Activated CD4-positive, CD25-positive, alpha-beta regulatory T cell treated with anti-CD3 and anti-CD28 coated beads, Interleukin-2, amount 50 U/mL, for 72 hours (primary cell): Measurements from ENCODE around the gene ADGRG4.
"Not testable (repeated sequence)": the region's sequence is repeated elsewhere in the genome, so short reads cannot be mapped to it uniquely, and the experiment has no call there.

Source experiments
- DNase-seq: peaks from one replicate; pipeline ENCODE4 v3.0.0; 2021

Gene ADGRG4

DNA sequence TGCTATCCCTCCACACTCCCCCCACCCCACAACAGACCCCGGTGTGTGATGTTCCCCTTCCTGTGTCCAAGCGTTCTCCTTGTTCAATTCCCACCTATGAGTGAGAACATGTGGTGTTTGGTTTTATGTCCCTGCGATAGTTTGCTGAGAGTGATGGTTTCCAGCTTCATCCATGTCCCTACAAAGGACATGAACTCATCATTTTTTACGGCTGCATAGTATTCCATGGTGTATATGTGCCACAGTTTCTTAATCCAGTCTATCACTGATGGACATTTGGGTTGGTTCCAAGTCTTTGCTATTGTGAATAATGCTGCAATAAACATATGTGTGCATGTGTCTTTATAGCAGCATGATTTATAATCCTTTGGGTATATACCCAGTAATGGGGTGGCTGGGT lies at the start of gene ADGRG4:
TSS of gene ADGRG4 (plus strand) at position 243 of the 400 bp plus-strand sequence. CDS start 7,815 bp downstream, outside the sequence.
- DNase-seq = not testable (repeated sequence)

GRCh38 chrX:136251041-136251991 lies 49.4 kb upstream of the ADGRG4 start, which contains the start of gene MAP7D3:
Gene MAP7D3, minus strand, starts transcription at chrX:136251400. Its CDS starts 42 bp downstream, at chrX:136251358.
- peak; percentile 71 for DNase-seq

DNA sequence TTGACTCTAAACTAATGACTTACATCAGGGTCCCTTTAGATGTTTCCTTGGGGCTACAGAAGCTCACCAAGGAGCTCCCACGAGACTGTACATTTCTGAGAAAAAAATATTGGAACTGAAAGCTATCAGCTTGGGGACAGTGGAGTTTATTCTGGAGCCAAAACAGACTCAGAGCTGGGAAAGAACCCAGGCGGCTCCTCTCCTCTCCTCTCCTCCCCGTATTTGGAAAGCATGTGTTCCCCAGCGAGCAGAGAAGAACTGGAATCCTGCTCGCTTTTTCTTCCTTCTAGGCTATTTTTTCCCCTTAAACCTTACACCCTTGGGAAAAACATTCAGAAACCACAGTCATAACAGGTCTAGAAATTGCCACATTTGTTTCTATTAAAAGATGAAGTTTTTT lies 45.2 kb upstream of the ADGRG4 start:
- no peak for DNase-seq

DNA sequence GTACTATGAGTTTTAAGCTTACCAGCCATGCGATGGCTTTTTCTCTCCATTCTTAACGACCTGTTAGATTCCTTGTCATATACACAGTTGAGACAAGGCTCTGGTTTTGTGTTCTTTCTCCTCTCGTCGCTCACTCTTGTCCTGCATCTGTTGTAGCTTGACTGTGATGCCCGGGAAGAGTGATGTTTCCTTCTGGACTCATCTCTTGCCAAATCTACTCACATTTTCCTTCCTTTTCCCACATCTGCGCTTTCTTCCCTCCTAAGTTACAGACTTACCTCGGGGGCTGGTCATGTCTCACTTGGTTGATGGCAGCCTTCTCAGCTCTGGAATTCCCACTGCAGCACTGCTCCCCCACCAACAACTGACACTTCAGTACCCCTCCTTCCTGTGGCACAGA lies 44.7 kb upstream of the ADGRG4 start:
- DNase-seq = no peak

GRCh38 chrX:136258951-136259350 lies 41.8 kb upstream of the ADGRG4 start:
- no peak for DNase-seq

- no peak for DNase-seq
Observed at GRCh38 chrX:136259543-136259942, 41.2 kb upstream of the ADGRG4 start.

- no peak for DNase-seq
Observed at GRCh38 chrX:136260776-136261175, 40.0 kb upstream of the ADGRG4 start.

DNA sequence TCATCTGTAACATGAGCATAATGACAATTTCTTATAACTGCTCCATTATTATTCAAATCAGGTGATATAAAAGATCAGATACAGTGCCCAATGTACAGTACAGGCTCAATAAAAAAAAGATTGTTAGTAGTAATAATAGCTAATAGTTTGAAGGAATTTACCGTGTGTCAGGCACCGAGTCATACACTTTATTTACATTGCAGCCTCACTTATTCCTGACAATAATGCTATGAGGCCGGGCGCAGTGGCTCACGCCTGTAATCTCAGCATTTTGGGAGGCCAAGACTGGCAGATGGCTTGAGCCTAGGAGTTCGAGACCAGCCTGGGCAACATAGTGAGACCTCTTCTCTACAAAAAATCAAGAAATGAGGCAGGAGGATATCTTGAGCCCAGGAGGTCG lies 39.4 kb upstream of the ADGRG4 start:
- DNase-seq = no peak

DNA sequence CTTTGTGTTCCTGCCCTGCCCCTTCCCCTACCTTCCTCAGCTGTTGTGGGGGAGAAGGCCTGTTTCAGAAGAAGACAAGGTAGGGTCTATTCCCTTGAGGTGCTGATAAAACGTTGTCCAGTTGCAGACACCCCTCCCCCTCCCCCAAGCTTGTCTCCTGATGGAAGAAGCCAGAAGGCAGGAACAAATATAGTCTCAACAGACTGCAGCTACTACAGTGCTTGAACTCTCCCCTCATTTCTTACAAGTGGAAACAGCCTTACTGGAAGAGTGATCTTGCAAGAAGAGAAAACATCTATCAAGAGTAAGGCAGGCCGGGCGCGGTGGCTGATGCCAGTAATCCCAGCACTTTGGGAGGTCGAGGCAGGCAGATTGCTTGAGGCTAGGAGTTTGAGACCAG lies 38.5 kb upstream of the ADGRG4 start:
- DNase-seq = no peak

GRCh38 chrX:136262812-136263315 lies 37.9 kb upstream of the ADGRG4 start:
- no peak for DNase-seq

GRCh38 chrX:136266828-136267227 lies 33.9 kb upstream of the ADGRG4 start:
- no peak for DNase-seq

- DNase-seq = peak; percentile 42
Observed at GRCh38 chrX:136268051-136269048, 32.4 kb upstream of the ADGRG4 start.

GRCh38 chrX:136269921-136270320 lies 30.8 kb upstream of the ADGRG4 start:
- DNase-seq = no peak

DNA sequence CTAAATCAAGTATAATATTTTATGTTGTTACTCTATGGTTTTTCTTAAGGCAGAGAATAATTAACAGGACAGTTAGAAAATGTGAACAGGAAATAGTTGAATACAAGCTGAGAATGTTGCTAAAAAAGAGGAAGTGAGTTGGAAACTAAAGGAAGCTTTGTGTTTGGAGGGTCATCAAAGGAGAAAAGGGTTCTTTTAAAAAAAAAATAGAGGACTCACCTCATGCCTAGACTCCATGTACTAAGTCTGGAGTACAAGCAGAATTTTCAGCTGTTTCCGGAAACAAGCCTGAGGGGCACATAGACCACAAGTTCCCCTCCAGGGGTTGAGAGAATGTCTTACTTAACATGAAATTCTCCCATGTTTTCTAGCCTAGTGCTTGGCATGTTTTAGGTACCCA lies 29.5 kb upstream of the ADGRG4 start:
- DNase-seq = no peak

- DNase-seq = no peak
Observed at GRCh38 chrX:136272325-136272724, 28.4 kb upstream of the ADGRG4 start.

DNA sequence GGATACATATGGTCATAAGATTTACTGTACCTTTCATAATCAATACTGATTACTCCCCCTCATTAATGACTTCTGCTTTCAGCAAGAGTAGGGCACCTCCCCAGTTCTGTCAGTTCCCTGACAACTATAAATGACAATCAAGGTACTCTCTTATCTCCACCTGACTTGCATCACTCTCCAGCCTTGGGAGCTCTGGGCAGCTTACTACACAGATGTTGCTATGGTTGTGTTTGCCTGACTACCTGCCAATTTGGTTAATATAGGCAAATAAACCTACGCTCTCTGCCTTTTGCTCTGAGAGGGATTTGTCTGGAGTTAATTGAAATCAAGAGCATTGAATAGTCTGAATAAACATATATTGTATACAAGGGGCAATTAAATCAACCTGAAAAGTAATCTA lies 26.8 kb upstream of the ADGRG4 start:
- DNase-seq = no peak

- DNase-seq = no peak
Observed at GRCh38 chrX:136275553-136275952, 25.2 kb upstream of the ADGRG4 start.

DNA sequence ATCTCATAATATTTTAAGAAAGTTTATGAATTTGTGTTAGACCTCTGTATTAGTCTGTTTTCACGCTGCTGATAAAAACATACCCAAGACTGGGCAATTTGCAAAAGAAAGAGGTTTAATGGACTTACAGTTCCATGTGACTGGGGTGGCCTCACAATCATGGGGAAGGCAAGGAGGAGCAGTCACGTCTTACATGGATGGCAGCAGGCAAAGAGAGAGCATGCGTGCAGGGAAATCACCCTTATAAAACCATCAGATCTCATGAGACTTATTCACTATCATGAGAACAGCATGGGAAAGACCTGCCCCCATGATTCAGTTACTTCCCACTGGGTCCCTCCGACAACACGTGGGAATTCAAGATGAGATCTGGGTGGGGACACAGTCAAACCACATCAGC lies 14.4 kb upstream of the ADGRG4 start:
- not testable (repeated sequence) for DNase-seq

DNA sequence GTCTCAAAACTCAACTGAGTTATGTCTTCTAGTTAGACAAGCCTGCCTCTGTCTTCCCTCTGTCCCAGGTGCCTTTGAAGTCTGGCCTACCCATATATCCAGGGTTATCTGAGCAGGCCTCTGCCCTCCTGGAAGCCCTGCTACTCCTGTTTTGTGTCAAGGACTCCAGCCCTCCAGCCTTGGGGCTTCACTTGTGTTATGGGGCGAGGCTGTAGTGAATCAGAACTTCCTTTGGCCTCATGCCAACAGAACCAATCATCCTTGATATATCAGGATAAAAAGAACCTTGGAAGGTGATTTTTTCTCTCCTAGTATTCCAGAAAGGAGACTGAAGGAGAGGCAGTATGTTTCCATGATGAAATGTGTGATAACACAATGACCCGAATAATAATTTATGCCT lies 8.9 kb upstream of the ADGRG4 start:
- DNase-seq = no peak

DNA sequence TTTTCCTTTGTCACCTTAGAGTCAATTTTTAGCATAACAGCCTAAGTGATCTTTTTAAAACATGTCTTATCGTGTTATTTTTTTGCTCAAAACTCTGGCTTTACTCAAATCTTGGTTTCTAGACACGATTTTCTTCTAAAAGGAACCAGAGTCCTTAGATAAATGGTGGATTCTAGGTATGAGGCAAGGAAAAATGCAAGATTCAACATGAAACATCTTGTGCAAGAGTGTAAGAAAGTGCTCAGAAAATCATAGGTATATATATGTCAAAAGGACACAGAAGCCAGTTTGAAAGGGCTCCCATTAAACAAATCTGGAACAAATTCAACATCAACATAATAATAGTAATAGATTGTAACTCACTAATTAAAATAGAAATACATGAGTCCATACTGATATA lies 8.1 kb upstream of the ADGRG4 start:
- DNase-seq = no peak

DNA sequence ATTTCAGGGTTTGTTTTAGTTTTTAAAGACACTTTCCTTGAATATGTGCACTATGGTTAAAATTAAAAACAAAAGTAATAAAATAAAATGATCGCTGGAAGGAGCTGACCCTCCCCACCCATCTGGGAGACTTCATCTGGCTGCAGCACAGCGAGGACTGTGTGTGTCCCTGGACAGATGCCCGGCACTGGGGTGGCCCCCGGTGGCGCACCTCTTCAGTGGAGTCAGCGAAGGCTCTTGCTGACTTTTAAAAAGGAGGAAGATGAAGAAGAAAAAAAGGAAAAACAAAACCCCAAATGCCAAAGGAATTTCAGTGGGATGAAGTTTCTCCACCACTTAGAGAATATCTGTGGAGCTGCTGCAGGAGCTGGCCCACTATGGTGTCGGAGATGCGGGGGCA lies 5.4 kb upstream of the ADGRG4 start:
- DNase-seq = no peak

DNA sequence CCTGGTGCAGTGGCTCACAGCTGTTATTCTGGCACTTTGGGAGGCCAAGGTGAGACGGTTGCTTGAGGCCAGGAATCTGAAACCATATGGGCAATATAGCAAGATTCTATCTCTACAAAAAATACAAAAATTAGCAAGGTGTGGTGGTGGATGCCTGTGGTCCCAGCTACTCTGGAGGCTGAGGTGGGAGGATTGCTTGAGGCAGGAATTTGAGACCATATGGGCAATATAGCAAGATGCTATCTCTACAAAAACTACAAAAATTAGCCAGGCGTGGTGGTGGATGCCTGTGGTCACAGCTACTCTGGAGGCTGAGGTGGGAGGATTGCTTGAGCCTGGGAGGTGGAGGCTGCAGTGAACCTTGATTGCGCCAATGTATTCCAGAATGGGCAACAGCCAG lies 2.3 kb downstream of the ADGRG4 start:
- no peak for DNase-seq

- no peak for DNase-seq
Observed at GRCh38 chrX:136304493-136304892, 3.7 kb downstream of the ADGRG4 start.
